A549 (cell line): Measurements from ENCODE around the gene MPHOSPH9. TPM values are rescaled to one million over a fixed set of nuclear protein-coding genes. Genes with fewer than 3 reads are reported as not detected.

Experiments
- ATAC-seq, 2 experiments: fragments of 200-7000 bp in 1 of 2; fragments of >200 bp in 1 of 2; cut with Nextera tagmentation in 1 of 2; cut with Tn5 transposase in 1 of 2; 3 replicates each; pipeline versions ENCODE4 v1.8.0 to v1.9.1; 2018 to 2020; ENCODE audit warnings: mild to moderate bottlenecking in 1 of 2, moderate library complexity in 1 of 2
- CTCF ChIA-PET: fragments of 300-600 bp; sonication (Branson Sonifier 250); formaldehyde crosslinking; extraction: SDS; loops from one replicate; lab custom pipeline; 2021; ENCODE audit warnings: antibody characterized with exemption, inconsistent platforms; lab: Yijun Ruan, JAX
- POLR2A ChIA-PET: fragments of 350-600 bp; formaldehyde crosslinking; extraction: SDS; loops from one replicate; lab custom pipeline; 2021; ENCODE audit warnings: antibody characterized with exemption, inconsistent platforms; lab: Yijun Ruan, JAX
- DNase-seq, 2 experiments: peaks; one replicate each; pipeline versions ENCODE4 v3.0.0 to v3.0.0-alpha.2; 2011 to 2016; ENCODE audit warnings: low read depth in 1 of 2, low spot score in 1 of 2
- FAIRE-seq: peaks from 2 replicates; lab custom pipeline; 2011; peaks lifted over from hg19 to GRCh38; lab: Jason Lieb, UNC
- H3K27ac ChIP-seq, 2 experiments: fragments of >200 bp; sonication (Bioruptor Twin); formaldehyde crosslinking; 3 replicates each; pipeline ENCODE4 v1.5.1; 2016 to 2017
- H3K4me1 ChIP-seq: fragments of >200 bp; sonication (Bioruptor Twin); formaldehyde crosslinking; 3 replicates; pipeline ENCODE4 v1.6.1; 2016
- H3K4me2 ChIP-seq: fragments of >200 bp; sonication (Bioruptor Twin); formaldehyde crosslinking; 3 replicates; pipeline ENCODE4 v1.6.1; 2016
- H3K4me3 ChIP-seq: fragments of >200 bp; sonication (Bioruptor Twin); formaldehyde crosslinking; 3 replicates; pipeline ENCODE4 v1.5.1; 2016
- H3K9me3 ChIP-seq: fragments of >200 bp; sonication (Bioruptor Twin); formaldehyde crosslinking; 3 replicates; pipeline ENCODE4 v1.6.1; 2016
- CBX8 ChIP-seq: fragments of 200-600 bp; sonication (generic); IDR thresholded peaks from 2 replicates; pipeline ENCODE4 v1.6.1; 2016
- CEBPB ChIP-seq, 2 experiments: fragments of >200 bp in 1 of 2; sonication (Bioruptor Twin) in 1 of 2; formaldehyde crosslinking in 1 of 2; IDR thresholded peaks; 2 replicates each; pipeline ENCODE4 v1.6.1; 2012 to 2016
- CHD4 ChIP-seq: fragments of 200-600 bp; sonication (generic); IDR thresholded peaks from 2 replicates; pipeline ENCODE4 v1.6.1; 2016; ENCODE audit warnings: antibody characterized with exemption, mild to moderate bottlenecking, borderline replicate concordance
- EHF ChIP-seq: fragments of 250-450 bp; sonication (Bioruptor Pico); IDR thresholded peaks from 2 replicates; pipeline ENCODE4 v1.5.0; 2020; ENCODE audit warnings: mild to moderate bottlenecking
- FOSL2 ChIP-seq, 2 experiments: fragments of 450-650 bp in 1 of 2; fragments of >200 bp in 1 of 2; sonication (Bioruptor Twin) in 1 of 2; formaldehyde crosslinking; IDR thresholded peaks; 2 replicates each; pipeline versions ENCODE4 v1.5.0 to v1.6.1; 2016 to 2020; ENCODE audit warnings: mild to moderate bottlenecking in 1 of 2, moderate library complexity in 1 of 2
- HOXB5 ChIP-seq: fragments of 250-450 bp; sonication (Bioruptor Pico); IDR thresholded peaks from 2 replicates; pipeline ENCODE4 v1.5.0; 2020; ENCODE audit warnings: mild to moderate bottlenecking, moderate library complexity
- JUN ChIP-seq, 2 experiments: fragments of >200 bp; sonication (Bioruptor Twin); formaldehyde crosslinking; IDR thresholded peaks; 2 replicates in 1 of 2; 3 replicates in 1 of 2; pipeline ENCODE4 v1.6.1; 2016 to 2017
- KDM1A ChIP-seq: fragments of 200-600 bp; sonication (generic); IDR thresholded peaks from 2 replicates; pipeline ENCODE4 v1.6.1; 2016; ENCODE audit warnings: low read depth, mild to moderate bottlenecking
- MAZ ChIP-seq: fragments of 150-350 bp; IDR thresholded peaks from 2 replicates; pipeline ENCODE4 v1.6.1; 2014; ENCODE audit warnings: antibody characterized with exemption, low read depth, low read length, borderline replicate concordance
- NFE2L2 ChIP-seq: fragments of 150-350 bp; conservative IDR thresholded peaks from 2 replicates; pipeline ENCODE4 v1.6.1; 2014; ENCODE audit warnings: low read length
- NR3C1 ChIP-seq: fragments of >200 bp; sonication (Bioruptor Twin); formaldehyde crosslinking; IDR thresholded peaks from 3 replicates; pipeline ENCODE4 v1.6.1; 2017
- PHF8 ChIP-seq: fragments of 200-600 bp; sonication (generic); IDR thresholded peaks from 2 replicates; pipeline ENCODE4 v1.6.1; 2016; ENCODE audit warnings: low read depth, mild to moderate bottlenecking, antibody characterized with exemption, moderate library complexity, borderline replicate concordance
- RNF2 ChIP-seq: fragments of 200-600 bp; sonication (generic); IDR thresholded peaks from 2 replicates; pipeline ENCODE4 v1.6.1; 2016; ENCODE audit warnings: low read depth, mild to moderate bottlenecking, antibody characterized with exemption, moderate library complexity, borderline replicate concordance
- SREBF2 ChIP-seq: fragments of 450-650 bp; IDR thresholded peaks from 2 replicates; pipeline ENCODE4 v1.6.1; 2014; ENCODE audit warnings: mild to moderate bottlenecking, moderate library complexity
- TFCP2L1 ChIP-seq: fragments of 250-450 bp; sonication (Bioruptor Pico); IDR thresholded peaks from 2 replicates; pipeline ENCODE4 v1.5.0; 2021; ENCODE audit warnings: mild to moderate bottlenecking
- ZNF302 ChIP-seq: fragments of 250-450 bp; sonication (Bioruptor Pico); IDR thresholded peaks from 2 replicates; pipeline ENCODE4 v1.9.0; 2021; ENCODE audit warnings: inconsistent platforms, mild to moderate bottlenecking, moderate library complexity
- WGBS: methylation state at CpG from one replicate; pipeline ENCODE4 v1.1.6; 2017; ENCODE audit errors: missing lambda C conversion rate; 5-methylcytosine and 5-hydroxymethylcytosine counted together
- polyA plus RNA-seq, 4 experiments: library from polyadenylated mRNA; depleted of rRNA in 3 of 4; stranded (reverse); fragments of >200 nt; fragmentation: RNase III in 1 of 4; extraction: RNeasy Plus Mini Kit Qiagen cat#74134 plus additional on column Dnase treatment in 1 of 4; gene quantifications; 2 replicates in 3 of 4; 3 replicates in 1 of 4; pipeline ENCODE4 v1.2.3, GENCODE V29; 2011 to 2017
- TF ChIP-seq, protein P1 (sequence below): IDR thresholded peaks from 2 replicates; pipeline ENCODE4 v1.6.1; 2012
- TF ChIP-seq, protein P2 (sequence below): fragments of >200 bp; sonication (Bioruptor Twin); formaldehyde crosslinking; IDR thresholded peaks from 2 replicates; pipeline ENCODE4 v1.6.1; 2016
- TF ChIP-seq, protein P3 (sequence below): fragments of >200 bp; sonication (Bioruptor Twin); formaldehyde crosslinking; IDR thresholded peaks from 3 replicates; pipeline ENCODE4 v1.5.1; 2016
- TF ChIP-seq, protein P4 (sequence below): fragments of 450-650 bp; IDR thresholded peaks from 2 replicates; pipeline ENCODE4 v1.6.1; 2014; ENCODE audit warnings: antibody characterized with exemption

Gene MPHOSPH9
- polyA plus RNA-seq, 2 of the 4 experiments (the other 2 are of a cell fraction): 31.0 to 74.9 TPM

DNA sequence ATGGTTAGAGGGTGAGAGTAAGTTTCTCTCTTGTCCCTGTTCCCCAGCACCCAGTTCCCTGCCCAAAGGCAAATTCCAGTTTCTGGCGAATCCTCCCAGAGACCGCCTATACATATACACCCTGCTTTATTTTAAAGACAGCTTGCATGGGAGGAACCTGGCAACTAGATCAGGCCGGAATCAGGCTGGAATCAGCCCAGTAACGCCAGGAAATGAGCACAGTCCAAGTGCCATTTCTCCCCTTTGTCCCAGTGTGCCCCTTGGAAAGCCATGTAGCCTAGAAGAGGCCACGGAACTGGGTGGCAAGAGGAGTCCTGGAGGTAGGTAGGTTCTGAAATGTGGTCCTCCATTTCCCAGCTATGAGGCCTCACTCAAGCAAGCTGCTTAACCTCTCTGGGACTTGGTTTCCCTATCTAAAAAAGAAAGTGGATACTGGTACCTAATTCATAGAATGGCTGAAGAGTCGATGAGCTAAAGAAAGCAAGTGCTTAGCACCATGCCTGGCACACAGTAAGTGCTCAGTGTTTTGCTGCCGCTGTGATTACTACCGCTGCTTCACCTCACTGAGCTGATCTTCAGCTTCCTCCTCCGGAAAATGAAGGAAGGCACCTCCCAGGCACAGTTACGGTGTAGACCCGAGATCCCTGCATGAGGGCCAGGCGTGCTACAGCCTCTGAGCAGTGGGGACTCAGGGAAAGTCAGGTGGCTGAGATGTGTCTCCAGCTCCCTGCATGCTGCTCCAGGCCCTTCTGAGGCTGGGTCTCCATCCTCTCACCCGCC, 118.4 kb downstream of the MPHOSPH9 start:
- no peak overlapping the region for H3K4me2 ChIP-seq
- ATAC-seq: no peak
- TF ChIP-seq SREBF2: no peak
- TF ChIP-seq FOSL2 (IDR thresholded peaks at IDR 0.05): no peak
- no peak for TF ChIP-seq FOSL2 (CRISPR knock-in tag; IDR thresholded peaks at IDR 0.05)
- TF ChIP-seq, protein P1, sequence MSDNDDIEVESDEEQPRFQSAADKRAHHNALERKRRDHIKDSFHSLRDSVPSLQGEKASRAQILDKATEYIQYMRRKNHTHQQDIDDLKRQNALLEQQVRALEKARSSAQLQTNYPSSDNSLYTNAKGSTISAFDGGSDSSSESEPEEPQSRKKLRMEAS: no peak
- TF ChIP-seq TFCP2L1: no peak
- TF ChIP-seq, protein P2, sequence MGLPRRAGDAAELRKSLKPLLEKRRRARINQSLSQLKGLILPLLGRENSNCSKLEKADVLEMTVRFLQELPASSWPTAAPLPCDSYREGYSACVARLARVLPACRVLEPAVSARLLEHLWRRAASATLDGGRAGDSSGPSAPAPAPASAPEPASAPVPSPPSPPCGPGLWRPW: no peak
- no peak for TF ChIP-seq NR3C1
- no peak for DNase-seq
- H3K27ac ChIP-seq: peak overlapping the region in 1 of 2 experiments; percentile 64; a peak in 1 of 6 replicates
- H3K9me3 ChIP-seq: no peaks in the 10 kb centered on the region
- FAIRE-seq: no peak
- WGBS: 95% methylated on average over 13 of the region's 13 CpGs
- H3K4me1 ChIP-seq: peaks cover 13% of the 10 kb centered on the region
- ChIA-PET POLR2A (no interaction called here), CTCF (interaction anchor here (0.7 to 2.4 kb wide), 7 partner anchors 10 to 72 kb away, joined by 3 to 10 read pairs (median 4); partner anchors contain the start of gene PITPNM2)
- H3K4me3 ChIP-seq: no peak overlapping the region

DNA sequence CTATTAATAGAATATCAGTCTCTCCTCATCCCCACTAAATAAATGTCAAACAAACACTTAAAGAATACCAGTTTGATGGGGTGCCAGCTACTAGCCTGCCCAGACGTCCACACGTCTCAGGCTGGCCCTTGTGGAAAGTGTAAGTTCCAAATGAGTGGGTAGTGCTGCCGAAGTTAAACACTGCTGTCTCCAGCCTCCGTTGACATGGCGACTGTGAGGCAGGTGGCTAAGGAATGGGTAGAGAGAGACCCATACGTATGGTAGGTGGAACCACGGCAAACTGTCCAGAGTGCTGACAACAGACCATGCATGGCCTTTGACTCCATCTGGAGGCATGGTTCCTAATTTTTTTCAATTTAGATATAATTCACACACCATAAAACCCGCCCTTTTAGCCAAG, 119.9 kb downstream of the MPHOSPH9 start:
- TF ChIP-seq, protein P3, sequence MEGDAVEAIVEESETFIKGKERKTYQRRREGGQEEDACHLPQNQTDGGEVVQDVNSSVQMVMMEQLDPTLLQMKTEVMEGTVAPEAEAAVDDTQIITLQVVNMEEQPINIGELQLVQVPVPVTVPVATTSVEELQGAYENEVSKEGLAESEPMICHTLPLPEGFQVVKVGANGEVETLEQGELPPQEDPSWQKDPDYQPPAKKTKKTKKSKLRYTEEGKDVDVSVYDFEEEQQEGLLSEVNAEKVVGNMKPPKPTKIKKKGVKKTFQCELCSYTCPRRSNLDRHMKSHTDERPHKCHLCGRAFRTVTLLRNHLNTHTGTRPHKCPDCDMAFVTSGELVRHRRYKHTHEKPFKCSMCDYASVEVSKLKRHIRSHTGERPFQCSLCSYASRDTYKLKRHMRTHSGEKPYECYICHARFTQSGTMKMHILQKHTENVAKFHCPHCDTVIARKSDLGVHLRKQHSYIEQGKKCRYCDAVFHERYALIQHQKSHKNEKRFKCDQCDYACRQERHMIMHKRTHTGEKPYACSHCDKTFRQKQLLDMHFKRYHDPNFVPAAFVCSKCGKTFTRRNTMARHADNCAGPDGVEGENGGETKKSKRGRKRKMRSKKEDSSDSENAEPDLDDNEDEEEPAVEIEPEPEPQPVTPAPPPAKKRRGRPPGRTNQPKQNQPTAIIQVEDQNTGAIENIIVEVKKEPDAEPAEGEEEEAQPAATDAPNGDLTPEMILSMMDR: no peak
- TF ChIP-seq RNF2: no peak
- no peak for TF ChIP-seq NFE2L2
- no peak for TF ChIP-seq ZNF302 (CRISPR knock-in tag)
- TF ChIP-seq HOXB5 (CRISPR knock-in tag): no peak
- TF ChIP-seq EHF: no peak
- TF ChIP-seq KDM1A: no peak
- no peak for TF ChIP-seq JUN (IDR thresholded peaks at IDR 0.05)
- TF ChIP-seq CHD4: no peak
- TF ChIP-seq CBX8: no peak
- no peak for TF ChIP-seq CEBPB (IDR thresholded peaks at IDR 0.05)
- TF ChIP-seq, protein P4, sequence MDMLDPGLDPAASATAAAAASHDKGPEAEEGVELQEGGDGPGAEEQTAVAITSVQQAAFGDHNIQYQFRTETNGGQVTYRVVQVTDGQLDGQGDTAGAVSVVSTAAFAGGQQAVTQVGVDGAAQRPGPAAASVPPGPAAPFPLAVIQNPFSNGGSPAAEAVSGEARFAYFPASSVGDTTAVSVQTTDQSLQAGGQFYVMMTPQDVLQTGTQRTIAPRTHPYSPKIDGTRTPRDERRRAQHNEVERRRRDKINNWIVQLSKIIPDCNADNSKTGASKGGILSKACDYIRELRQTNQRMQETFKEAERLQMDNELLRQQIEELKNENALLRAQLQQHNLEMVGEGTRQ: no peak
- TF ChIP-seq PHF8: no peak
- TF ChIP-seq MAZ: no peak
- TF ChIP-seq, all 56 proteins: peak for 0
- DNase-seq: no peak
- Histone ChIP-seq H3K9me3 (no peaks in the 10 kb centered on the region), H3K4me2 (no peak overlapping the region), H3K4me1 (peaks cover 13% of the 10 kb centered on the region), H3K4me3 (no peak overlapping the region), H3K27ac (no peak overlapping the region)
- no peak for FAIRE-seq
- ATAC-seq: no peak
- 85% methylated on average over 8 of the region's 8 CpGs for WGBS
- CTCF ChIA-PET: interaction anchor here (1.0 to 2.3 kb wide), 2 partner anchors 12 to 70 kb away, joined by 3 to 6 read pairs; no protein-coding TSS in a partner anchor
- POLR2A ChIA-PET: no interaction called here
